ENCODE results near the gene ACIN1. TPM values are rescaled to one million over a fixed set of nuclear protein-coding genes. Genes with fewer than 3 reads are reported as not detected.

The ACIN1 gene
- total RNA-seq, 1 experiment from 2014 or later, result 333 TPM

DNA sequence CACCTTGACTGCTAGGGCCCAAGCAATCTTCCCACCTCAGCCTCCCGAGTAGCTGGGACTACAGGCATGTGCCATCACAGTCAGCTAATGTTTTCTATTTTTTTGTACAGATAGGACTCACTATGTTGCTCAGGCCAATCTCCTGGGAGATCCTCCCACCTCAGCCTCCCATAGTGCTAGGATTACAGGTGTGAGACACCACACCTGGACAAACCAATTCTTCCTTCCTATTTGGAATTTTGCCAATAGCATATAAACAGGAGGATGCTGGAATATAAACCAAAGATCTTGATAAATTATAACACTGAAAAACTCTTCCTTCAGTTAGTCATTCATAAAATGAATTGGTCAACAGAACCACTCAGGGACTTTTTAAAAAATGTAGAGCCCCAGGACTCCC is 8.4 kb downstream of the ACIN1 start:
- Histone ChIP-seq H3K9me3 (ENCODE audit: control insufficient read depth, low read depth, low read length) (no peaks in the 10 kb centered on the region), H3K27ac (ENCODE audit: insufficient read length, low read depth, low read length) (no peak overlapping the region), H4K20me1 (ENCODE audit: control insufficient read depth, insufficient read depth, insufficient read length) (no peaks in the 10 kb centered on the region), H3T11ph (ENCODE audit: low read length) (no peak overlapping the region), H2AFZ (ENCODE audit: low read length) (no peak overlapping the region), H3K79me2 (ENCODE audit: insufficient read depth, low read length) (no peaks in the 10 kb centered on the region), H3K23me2 (ENCODE audit: insufficient read length, low read depth, low read length, poor library complexity, severe bottlenecking) (no peaks in the 10 kb centered on the region), H3K4ac (ENCODE audit: low read depth, low read length) (no peak overlapping the region), H3K4me1 (ENCODE audit: insufficient read depth, low read length) (no peaks in the 10 kb centered on the region), H3K56ac (ENCODE audit: insufficient read length, low read depth, low read length) (no peak overlapping the region), H3K14ac (ENCODE audit: insufficient read depth, low read length) (no peak overlapping the region), H2BK120ac (ENCODE audit: low read depth, low read length, poor library complexity, severe bottlenecking) (no peak overlapping the region), H4K91ac (ENCODE audit: insufficient read length, low read depth, low read length) (no peak overlapping the region), H3K27me3 (ENCODE audit: insufficient read depth, low read length) (no peaks in the 10 kb centered on the region), H4K8ac (replicated peaks; ENCODE audit: insufficient read length, low read depth, low read length) (no peak overlapping the region), H2BK20ac (ENCODE audit: low read depth, low read length, poor library complexity, severe bottlenecking) (no peak overlapping the region), H2BK15ac (ENCODE audit: low read depth, low read length) (no peak overlapping the region), H3K9ac (ENCODE audit: extremely low read depth, insufficient read length, low read length) (no peak overlapping the region), H3K4me2 (ENCODE audit: insufficient read depth, insufficient read length, low read length) (no peak overlapping the region), H2BK5ac (ENCODE audit: insufficient read length, low read length) (no peak overlapping the region), H3K23ac (ENCODE audit: insufficient read length, low read depth, low read length) (no peak overlapping the region), H3K18ac (ENCODE audit: insufficient read length, low read depth, low read length) (no peak overlapping the region), H2BK12ac (ENCODE audit: insufficient read length, low read depth, low read length) (no peak overlapping the region), H4K5ac (ENCODE audit: insufficient read length, low read depth, low read length) (no peak overlapping the region), H3K79me1 (ENCODE audit: insufficient read depth, low read depth, low read length, poor library complexity, severe bottlenecking) (no peaks in the 10 kb centered on the region), H2AK5ac (ENCODE audit: insufficient read length, low read length) (no peak overlapping the region)
- TF ChIP-seq, protein P1, sequence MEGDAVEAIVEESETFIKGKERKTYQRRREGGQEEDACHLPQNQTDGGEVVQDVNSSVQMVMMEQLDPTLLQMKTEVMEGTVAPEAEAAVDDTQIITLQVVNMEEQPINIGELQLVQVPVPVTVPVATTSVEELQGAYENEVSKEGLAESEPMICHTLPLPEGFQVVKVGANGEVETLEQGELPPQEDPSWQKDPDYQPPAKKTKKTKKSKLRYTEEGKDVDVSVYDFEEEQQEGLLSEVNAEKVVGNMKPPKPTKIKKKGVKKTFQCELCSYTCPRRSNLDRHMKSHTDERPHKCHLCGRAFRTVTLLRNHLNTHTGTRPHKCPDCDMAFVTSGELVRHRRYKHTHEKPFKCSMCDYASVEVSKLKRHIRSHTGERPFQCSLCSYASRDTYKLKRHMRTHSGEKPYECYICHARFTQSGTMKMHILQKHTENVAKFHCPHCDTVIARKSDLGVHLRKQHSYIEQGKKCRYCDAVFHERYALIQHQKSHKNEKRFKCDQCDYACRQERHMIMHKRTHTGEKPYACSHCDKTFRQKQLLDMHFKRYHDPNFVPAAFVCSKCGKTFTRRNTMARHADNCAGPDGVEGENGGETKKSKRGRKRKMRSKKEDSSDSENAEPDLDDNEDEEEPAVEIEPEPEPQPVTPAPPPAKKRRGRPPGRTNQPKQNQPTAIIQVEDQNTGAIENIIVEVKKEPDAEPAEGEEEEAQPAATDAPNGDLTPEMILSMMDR (conservative IDR thresholded peaks at IDR 0.05), result no peak
- Mint-ChIP-seq H3K9me3 (no peaks in the 10 kb centered on the region), H3K4me1 (no peaks in the 10 kb centered on the region), H3K27me3 (ENCODE audit: low read depth) (no peaks in the 10 kb centered on the region), H3K4me3 (no peak overlapping the region), H3K36me3 (ENCODE audit: insufficient read depth in 1 of 3, low read depth in 3 of 3) (peaks cover 42 to 90% (median 84%) of the 10 kb centered on the region in 3 experiments; a peak in 6 of 7 replicates), H3K27ac (no peak overlapping the region)
- no peak for DNase-seq
- no CpG with 5 or more reads among the region's 1 CpG for WGBS (ENCODE audit: extremely low coverage, insufficient read length, low lambda C conversion rate)
